Neutrophil (primary cell): ENCODE data around the gene NEK1.
"Not testable (repeated sequence)": the region's sequence is repeated elsewhere in the genome, so short reads cannot be mapped to it uniquely, and the experiment has no call there.

ENCODE experiments used
- H3K27ac ChIP-seq: fragments of 200-600 bp; sonication (generic); 2 replicates; pipeline ENCODE4 v1.5.1; 2016; ENCODE audit warnings: mild to moderate bottlenecking, moderate library complexity
- H3K27me3 ChIP-seq: fragments of 200-600 bp; sonication (generic); 2 replicates; pipeline ENCODE4 v1.6.0; 2016; ENCODE audit warnings: mild to moderate bottlenecking
- H3K36me3 ChIP-seq: fragments of 200-600 bp; sonication (generic); 2 replicates; pipeline ENCODE4 v1.5.1; 2017
- H3K4me1 ChIP-seq, 2 experiments: fragments of 200-600 bp in 1 of 2; sonication (generic) in 1 of 2; 1 replicate in 1 of 2; 2 replicates in 1 of 2; pipeline versions ENCODE4 v1.5.1 to v1.6.1; 2013 to 2016; ENCODE audit warnings: low read depth in 1 of 2, low read length in 1 of 2, mild to moderate bottlenecking in 1 of 2, moderate library complexity in 1 of 2; ENCODE audit not compliant: control insufficient read depth in 1 of 2, insufficient read depth in 1 of 2
- H3K4me3 ChIP-seq, 2 experiments: fragments of 200-600 bp in 1 of 2; sonication (generic) in 1 of 2; 1 replicate in 1 of 2; 2 replicates in 1 of 2; pipeline ENCODE4 v1.5.1; 2013 to 2016; ENCODE audit warnings: low read depth in 1 of 2, low read length in 1 of 2, mild to moderate bottlenecking in 1 of 2, moderate library complexity in 1 of 2
- H3K9me3 ChIP-seq: fragments of 200-600 bp; sonication (generic); 2 replicates; pipeline ENCODE4 v1.5.1; 2016
- CTCF ChIP-seq: fragments of 200-600 bp; sonication (generic); IDR thresholded peaks from 2 replicates; pipeline ENCODE4 v1.5.1; 2016; ENCODE audit warnings: antibody characterized with exemption

Gene NEK1

GRCh38 chr4:169582706-169583105 lies 29.7 kb downstream of the NEK1 start:
- Histone ChIP-seq H3K27ac (no peak overlapping the region), H3K36me3 (peaks cover 7% of the 10 kb centered on the region)
- no peak for TF ChIP-seq CTCF

GRCh38 chr4:169582203-169582602 lies 30.2 kb downstream of the NEK1 start:
- no peak for TF ChIP-seq CTCF
- H3K4me1 ChIP-seq, result no peaks in the 10 kb centered on the region
- no peaks in the 10 kb centered on the region for H3K9me3 ChIP-seq
- H3K27me3 ChIP-seq, result no peaks in the 10 kb centered on the region
- H3K36me3 ChIP-seq, result peaks cover 7% of the 10 kb centered on the region
- no peak overlapping the region for H3K4me3 ChIP-seq
- H3K27ac ChIP-seq, result no peak overlapping the region

More at GRCh38 chr4:169582706-169583105, 29.7 kb downstream of the NEK1 start:
- no peaks in the 10 kb centered on the region for H3K4me1 ChIP-seq
- H3K27me3 ChIP-seq, result no peaks in the 10 kb centered on the region
- H3K9me3 ChIP-seq, result no peaks in the 10 kb centered on the region
- H3K4me3 ChIP-seq, result no peak overlapping the region

GRCh38 chr4:169573889-169574288 lies 38.5 kb downstream of the NEK1 start:
- Histone ChIP-seq H3K4me1 (no peaks in the 10 kb centered on the region), H3K9me3 (no peaks in the 10 kb centered on the region), H3K36me3 (peaks cover 11% of the 10 kb centered on the region), H3K27ac (no peak overlapping the region), H3K27me3 (no peaks in the 10 kb centered on the region), H3K4me3 (no peak overlapping the region)
- no peak for TF ChIP-seq CTCF

GRCh38 chr4:169571435-169571834 lies 40.9 kb downstream of the NEK1 start:
- no peaks in the 10 kb centered on the region for H3K9me3 ChIP-seq
- H3K36me3 ChIP-seq, result peaks cover 11% of the 10 kb centered on the region
- no peaks in the 10 kb centered on the region for H3K27me3 ChIP-seq
- no peak for TF ChIP-seq CTCF
- H3K4me3 ChIP-seq, result no peak overlapping the region
- H3K4me1 ChIP-seq, result no peaks in the 10 kb centered on the region
- no peak overlapping the region for H3K27ac ChIP-seq

- not testable (repeated sequence) for H3K27me3 ChIP-seq, H3K4me1 ChIP-seq, H3K4me3 ChIP-seq, H3K9me3 ChIP-seq, H3K27ac ChIP-seq, H3K36me3 ChIP-seq
Observed at GRCh38 chr4:169571012-169571411, 41.4 kb downstream of the NEK1 start.

GRCh38 chr4:169570266-169570665 lies 42.1 kb downstream of the NEK1 start:
- H3K36me3 ChIP-seq, H3K4me1 ChIP-seq, H3K27ac ChIP-seq, H3K4me3 ChIP-seq, H3K27me3 ChIP-seq, H3K9me3 ChIP-seq: not testable (repeated sequence)

- H3K4me3 ChIP-seq, H3K36me3 ChIP-seq, H3K4me1 ChIP-seq, H3K27ac ChIP-seq, H3K27me3 ChIP-seq, H3K9me3 ChIP-seq: not testable (repeated sequence)
Observed at GRCh38 chr4:169569188-169569587, 43.2 kb downstream of the NEK1 start.
